Stimulated activated CD4-positive, alpha-beta T cell treated with anti-CD3 and anti-CD28 coated beads, Interleukin-1b, Interleukin-23, amount 100 ng/mL, for 4 hours (primary cell): Measurements from ENCODE around the gene HTT.

Experiments
- DNase-seq, 2 donors: peaks; one replicate each; pipeline ENCODE4 v3.0.0-alpha.2; 2020; ENCODE audit warnings: low read depth in 2 of 2

The HTT gene

GRCh38 chr4:3074078-3074845 lies at the start of gene HTT, which contains the start of gene HTT-AS:
HTT (plus strand) TSS chr4:3074681; CDS start chr4:3074826, 145 bp downstream.
HTT-AS (minus strand) TSS chr4:3074538.
- DNase-seq: peak; percentile 98 to 99

GRCh38 chr4:3025881-3026280 lies 48.6 kb upstream of the HTT start:
- no peak for DNase-seq

DNA sequence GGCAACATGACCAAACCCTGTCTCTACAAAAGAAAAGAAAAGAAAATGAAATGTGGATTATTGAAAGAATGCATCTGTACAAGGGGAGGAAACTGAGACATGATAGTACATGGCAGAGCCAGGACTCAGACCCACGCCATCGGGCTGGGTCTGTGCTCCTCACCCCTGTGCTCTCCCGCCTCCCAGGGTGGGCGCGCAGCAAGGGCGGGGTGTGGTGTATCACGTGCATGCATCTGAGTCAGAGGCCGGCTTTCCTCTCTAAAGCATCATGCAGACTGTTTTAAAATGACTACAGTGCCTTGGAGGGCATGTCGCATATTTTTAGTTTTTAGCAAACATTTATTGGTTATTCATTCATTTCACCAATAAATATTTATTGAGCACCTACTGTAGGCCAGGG lies 47.9 kb upstream of the HTT start:
- DNase-seq: no peak

- no peak for DNase-seq
Observed at GRCh38 chr4:3029464-3029863, 45.0 kb upstream of the HTT start.

- DNase-seq: no peak
Observed at GRCh38 chr4:3030566-3031356, 43.7 kb upstream of the HTT start.

- DNase-seq: no peak
Observed at GRCh38 chr4:3031357-3032082, 43.0 kb upstream of the HTT start.

DNA sequence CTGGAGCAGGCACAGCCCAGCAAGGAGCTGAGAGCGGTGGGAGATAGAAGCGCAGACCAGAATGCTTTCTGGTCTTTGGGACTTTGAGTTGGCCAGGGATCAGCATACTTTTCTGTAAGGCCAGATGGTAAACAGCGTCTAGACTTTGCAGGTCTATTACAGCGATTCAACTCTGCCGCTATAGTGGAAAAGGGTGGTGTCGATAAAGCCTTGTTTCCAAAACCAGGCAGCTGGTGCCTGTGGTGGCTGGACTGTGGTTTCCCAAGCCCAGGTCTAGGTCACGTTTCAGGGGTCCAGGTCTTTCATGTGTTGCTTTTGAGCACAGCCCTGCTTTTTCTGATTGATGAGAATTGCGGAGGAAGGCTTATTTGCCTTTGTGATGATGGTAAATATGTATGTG lies 40.2 kb upstream of the HTT start:
- no peak for DNase-seq

DNA sequence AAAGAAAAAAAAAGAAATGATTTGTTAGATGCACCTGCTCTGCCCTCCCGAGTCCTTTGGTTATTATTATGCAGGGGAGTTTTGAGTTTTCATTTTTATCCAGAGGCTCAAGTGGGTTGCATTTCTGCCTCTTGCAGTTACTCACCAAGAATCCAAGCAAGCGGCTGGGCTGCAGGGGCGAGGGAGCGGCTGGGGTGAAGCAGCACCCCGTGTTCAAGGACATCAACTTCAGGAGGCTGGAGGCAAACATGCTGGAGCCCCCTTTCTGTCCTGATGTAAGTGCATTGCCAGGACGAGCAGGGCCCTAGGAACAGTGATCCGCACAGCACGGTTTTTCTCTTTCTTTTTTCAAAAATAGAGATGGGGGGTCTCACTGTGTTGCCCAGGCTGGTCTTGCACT lies 39.2 kb upstream of the HTT start:
- DNase-seq: no peak

DNA sequence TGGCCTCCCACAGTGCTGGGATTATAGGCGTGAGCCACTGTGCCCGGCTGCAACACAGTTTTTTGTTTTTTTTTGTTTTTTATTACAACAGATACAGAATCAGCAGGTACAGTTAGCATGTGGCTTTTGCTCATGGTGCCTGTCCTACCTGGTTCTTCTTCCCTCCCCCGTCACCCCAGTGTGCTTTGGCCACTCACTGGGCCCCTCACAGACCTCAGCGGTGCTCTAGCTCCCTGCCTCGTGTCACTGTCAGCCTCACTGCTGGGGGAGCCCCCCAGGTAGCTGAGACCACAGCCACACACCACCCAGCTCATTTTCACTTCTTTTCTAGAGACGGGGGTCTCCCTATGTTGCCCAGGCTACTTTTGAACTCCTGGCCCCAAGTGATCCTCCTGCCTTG lies 38.8 kb upstream of the HTT start:
- DNase-seq: no peak

GRCh38 chr4:3036131-3036952 lies 38.1 kb upstream of the HTT start:
- DNase-seq: no peak

DNA sequence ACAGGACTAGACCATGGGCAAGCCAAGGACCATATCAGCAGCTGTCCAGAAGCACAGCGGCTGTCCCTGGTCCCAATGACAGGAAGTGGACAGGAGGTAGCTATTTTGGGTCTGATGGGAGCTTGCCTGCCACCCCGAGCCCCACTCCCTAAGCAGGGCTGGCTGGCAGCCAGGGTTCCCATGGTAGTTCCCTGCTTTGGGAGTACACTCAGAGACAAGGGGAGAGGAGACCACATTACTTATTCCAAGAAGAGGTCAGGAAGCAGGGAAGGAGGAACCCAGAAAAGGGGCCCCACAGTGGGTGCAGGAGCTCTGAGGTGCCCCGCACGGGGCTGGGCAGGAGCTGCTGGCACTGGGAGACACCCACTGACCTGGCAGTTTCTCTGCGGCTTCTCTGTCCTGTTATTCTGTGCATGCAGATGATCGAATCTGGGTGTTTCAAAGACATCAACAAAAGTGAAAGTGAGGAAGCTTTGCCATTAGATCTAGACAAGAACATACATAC lies 36.5 kb upstream of the HTT start:
- no peak for DNase-seq

GRCh38 chr4:3039706-3040366 lies 34.6 kb upstream of the HTT start:
- no peak for DNase-seq

- DNase-seq: no peak
Observed at GRCh38 chr4:3040452-3041191, 33.9 kb upstream of the HTT start.

DNA sequence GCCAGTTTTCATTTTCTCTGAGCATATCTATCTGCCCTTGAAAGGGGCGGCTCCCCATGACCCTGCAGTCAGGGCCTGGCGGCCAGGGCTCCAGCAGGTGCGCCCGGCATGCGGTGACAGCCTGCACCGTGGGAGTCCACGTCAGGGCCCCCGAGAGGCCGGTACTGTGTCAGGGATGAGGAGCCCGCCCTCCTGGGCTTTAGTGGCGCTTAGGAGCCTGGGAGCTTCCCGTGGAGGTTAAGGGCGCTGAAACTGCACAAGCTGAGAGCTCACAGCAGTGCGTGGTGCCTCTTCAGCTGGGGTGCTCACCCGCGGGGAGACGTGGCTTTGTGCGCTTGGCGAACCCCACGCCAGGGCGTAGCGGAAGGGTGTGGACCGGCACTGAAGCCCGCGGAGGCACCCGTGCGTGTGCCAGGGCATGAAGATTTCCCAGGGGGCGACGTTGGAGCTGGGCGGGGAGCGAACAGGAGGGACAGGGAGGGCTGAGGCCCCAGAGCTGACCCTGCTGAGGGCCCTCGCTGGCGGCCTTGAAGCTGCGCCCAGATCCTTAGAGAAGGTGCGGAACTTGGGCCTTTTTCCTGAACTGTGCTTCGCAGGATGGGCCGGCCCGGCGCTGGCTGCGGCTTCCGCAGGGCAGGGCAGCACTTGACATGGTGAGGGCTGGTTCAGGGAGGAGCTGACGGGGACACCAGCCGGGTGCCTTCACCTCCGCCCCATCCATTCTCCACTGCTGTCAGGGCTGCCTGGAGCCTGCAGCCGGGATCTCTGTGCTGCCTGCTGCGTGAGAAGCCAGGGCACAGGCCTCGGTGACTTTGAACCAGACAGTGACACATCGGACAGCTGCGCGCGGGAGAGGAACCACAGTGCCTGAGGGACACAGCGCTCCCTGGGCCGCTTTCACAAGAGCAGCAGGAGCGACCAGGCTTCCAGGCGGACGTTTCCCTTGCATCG lies 33.0 kb upstream of the HTT start:
- peak in 1 of 2 donors; percentile 26 for DNase-seq

- DNase-seq: no peak
Observed at GRCh38 chr4:3042226-3042625, 32.3 kb upstream of the HTT start.

GRCh38 chr4:3043282-3044020 lies 31.0 kb upstream of the HTT start:
- DNase-seq: no peak

DNA sequence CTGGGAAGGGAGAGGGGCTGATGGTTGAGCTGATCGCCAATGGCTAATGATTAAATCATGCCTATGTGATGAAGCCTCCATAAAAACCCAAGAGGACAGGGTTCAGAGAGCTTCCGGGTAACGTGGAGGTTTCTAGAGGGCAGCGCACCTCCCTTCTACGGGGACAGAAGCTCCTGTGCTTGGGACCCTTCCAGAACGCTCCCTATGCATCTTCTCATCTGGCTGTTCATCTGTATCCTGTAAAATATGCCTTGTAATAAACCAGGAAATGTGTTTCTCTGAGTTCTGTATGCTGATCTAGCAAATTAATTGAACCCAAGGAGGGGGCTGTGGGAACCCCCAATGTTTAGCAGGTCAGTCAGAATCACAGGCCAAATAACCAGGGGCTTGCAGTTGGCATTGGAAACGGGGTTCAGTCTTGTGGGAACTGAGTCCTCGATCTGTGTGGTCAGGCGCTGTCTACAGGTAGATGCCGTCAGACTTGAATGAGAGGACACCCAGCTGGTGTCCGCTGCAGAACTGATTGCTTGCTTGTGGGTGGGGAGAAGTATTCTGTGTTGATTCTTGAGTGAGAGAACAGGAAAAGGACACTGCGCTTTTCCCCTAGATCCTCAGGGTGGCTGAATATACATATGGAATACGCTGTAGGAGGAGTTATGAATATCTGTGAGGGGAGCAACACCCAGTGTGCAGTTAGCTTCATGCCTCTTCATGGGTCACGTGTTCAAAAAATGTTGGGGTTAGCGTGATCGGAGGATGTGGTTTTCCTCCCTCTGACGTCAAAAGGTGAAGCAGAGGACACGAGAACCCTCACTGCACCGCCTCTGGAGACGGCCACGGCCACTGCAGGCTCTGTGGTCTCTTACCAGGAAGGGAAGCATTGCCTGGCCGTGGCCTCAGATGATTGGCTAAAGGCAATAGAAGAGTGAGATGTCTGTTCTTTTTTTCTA lies 29.3 kb upstream of the HTT start:
- peak in 1 of 2 donors; percentile 40 for DNase-seq
